GM21717 (cell line): ENCODE data around the gene AMPD2.

ENCODE experiments used
- ATAC-seq: cut with Tn5 transposase; IDR thresholded peaks from one replicate; pipeline ENCODE4 v1.9.1; 2021; ENCODE audit warnings: mild to moderate bottlenecking, moderate library complexity; ENCODE audit not compliant: unreplicated experiment

AMPD2 gene

GRCh38 chr1:109630081-109630897 lies 10.7 kb downstream of the AMPD2 start:
- ATAC-seq, result no peak

- ATAC-seq, result no peak
Measured at GRCh38 chr1:109630898-109631512, 11.4 kb downstream of the AMPD2 start.

- ATAC-seq, result no peak
Measured at GRCh38 chr1:109631513-109632505, 12.2 kb downstream of the AMPD2 start.

DNA sequence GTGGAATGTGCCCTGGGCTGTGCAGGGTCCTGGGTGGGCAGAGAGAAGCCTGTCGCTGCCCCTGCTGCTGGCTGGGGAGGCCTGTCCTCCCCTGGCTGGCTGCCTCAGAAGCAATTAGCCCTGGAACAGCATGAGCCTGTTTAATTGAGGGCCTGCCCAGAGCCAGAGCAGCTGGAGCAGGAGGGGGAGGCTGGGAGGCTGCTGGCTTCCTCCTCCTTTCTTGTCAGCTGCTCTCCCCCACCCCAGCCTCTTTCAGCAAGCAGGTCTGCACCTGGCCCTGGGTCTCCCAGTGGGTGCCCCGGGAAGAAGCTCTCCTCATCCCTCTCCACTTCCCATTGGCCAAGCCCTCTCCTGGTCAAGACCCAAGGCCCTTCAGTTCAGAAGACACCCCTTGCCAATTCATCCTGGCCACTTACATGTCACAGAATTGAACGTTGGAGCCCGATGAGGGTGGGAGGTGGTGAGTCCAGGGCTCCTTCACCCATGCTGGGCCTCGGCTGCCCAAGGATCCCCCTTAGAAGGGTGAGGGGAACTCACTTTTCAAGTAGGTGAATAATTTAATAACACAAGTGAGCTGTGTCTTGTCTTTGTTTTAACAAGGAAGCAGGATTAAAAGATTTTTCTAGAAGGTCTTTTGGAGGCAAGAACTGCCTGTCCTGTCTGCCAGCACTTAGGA lies 13.2 kb downstream of the AMPD2 start:
- no peak for ATAC-seq

GRCh38 chr1:109634292-109634691 lies 14.7 kb downstream of the AMPD2 start:
- ATAC-seq, result no peak

DNA sequence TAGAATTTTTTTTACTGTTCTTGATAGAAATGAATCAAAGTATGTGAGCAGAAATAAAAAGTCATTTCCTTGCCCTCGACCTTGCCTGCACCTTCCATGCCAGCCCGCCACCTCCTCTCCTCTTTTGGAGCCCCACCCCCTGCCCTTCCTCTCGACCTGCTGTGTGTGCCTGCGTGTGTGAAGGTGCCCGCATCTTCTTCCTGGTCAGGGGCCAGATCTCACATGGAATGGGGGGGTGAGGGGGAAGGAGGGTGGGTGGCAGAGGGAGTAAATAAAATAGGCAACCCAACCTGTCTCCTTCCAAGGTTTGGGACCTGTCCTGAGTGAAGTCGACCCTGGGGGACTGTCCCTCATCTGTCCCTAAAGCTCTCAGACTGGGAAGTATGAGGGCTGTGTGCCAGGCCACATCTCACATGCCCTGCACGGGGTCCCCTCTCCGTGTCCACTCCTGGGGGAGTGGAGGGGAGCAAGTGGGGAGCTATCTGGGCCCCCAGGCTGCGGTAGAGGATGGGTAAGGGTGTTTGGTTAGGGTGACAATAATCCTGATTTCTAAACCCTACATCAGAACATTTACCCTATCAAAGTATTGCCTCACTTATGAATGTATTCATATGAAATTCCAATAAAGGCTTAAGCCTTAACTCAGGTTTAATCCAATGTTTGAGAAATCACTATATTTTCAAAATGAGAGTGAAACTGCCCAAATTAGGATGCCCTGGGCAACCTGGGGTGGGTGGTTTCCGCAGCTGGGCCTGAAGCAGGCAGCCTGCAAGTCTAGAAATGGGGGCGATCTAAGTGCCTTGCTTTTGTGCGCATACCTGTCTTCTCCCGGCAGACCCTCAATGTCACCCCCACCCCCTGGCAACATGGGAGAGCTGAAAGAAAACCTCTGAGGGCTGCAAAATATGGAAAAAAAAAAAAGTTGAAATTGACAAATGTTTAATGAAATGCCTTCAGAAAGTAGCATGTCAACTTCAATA lies 15.4 kb downstream of the AMPD2 start:
- no peak for ATAC-seq

- no peak for ATAC-seq
Measured at GRCh38 chr1:109635862-109636200, 16.2 kb downstream of the AMPD2 start.

DNA sequence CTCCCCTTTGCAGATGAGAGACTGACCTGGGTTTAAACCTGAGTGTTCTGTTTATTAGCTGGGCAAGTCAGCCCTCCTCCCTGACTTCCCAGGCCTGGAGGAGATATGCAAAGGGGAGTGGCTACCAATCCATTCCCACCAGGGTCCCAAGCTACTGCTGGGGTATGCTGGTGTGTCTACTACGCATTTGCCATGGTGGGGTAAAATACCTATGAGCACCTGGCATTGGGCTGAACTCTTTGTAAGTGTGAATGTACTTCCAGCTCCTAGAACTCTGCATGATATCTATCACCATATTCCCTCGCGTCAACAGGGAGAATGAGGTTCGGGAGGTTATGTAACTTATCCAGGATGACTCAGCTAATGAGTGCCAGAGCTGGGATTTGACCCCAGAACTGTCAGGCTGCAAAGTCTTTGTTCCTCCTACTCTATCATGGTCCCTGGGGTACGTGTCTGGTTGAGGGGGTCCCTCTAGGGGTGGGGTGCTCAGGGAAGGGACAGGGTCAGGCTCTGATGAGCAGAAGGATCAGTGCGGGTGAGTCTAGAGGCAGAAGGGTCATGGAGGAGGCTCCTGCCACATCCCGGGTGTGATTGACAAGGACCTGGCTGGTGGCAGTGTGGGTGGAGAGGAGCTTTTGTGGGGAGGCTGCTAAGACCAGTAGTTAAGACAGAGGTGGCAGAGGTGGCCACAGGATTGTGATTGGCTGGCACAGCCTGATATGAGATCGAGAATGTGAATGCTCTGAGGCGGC lies 16.7 kb downstream of the AMPD2 start:
- no peak for ATAC-seq

- no peak for ATAC-seq
Measured at GRCh38 chr1:109637446-109637845, 17.8 kb downstream of the AMPD2 start.

GRCh38 chr1:109639063-109639840 lies 19.6 kb downstream of the AMPD2 start:
- ATAC-seq, result no peak

- ATAC-seq, result no peak
Measured at GRCh38 chr1:109639841-109640184, 20.2 kb downstream of the AMPD2 start.

GRCh38 chr1:109640285-109640865 lies 20.7 kb downstream of the AMPD2 start:
- ATAC-seq, result peak; percentile 56

- no peak for ATAC-seq
Measured at GRCh38 chr1:109641078-109641740, 21.6 kb downstream of the AMPD2 start.

GRCh38 chr1:109641861-109642260 lies 22.2 kb downstream of the AMPD2 start:
- no peak for ATAC-seq

DNA sequence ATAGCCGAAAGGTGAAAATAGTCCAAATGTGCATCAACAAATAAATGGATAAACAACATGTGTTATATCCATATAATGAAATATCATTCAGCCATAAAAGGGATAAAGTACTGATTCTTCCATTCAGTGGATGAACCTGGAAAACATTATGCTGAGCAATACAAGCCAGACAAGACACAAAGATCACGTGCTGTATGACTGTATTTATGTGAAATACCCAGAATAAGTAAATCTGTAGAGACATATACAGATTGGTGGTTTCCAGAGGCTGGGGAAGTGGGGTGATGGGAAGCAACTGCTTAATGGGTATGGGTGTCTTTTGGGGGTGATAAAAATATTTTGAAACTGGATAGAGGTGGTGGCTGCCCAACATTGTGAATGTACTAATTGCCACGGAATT lies 23.0 kb downstream of the AMPD2 start:
- ATAC-seq, result no peak

DNA sequence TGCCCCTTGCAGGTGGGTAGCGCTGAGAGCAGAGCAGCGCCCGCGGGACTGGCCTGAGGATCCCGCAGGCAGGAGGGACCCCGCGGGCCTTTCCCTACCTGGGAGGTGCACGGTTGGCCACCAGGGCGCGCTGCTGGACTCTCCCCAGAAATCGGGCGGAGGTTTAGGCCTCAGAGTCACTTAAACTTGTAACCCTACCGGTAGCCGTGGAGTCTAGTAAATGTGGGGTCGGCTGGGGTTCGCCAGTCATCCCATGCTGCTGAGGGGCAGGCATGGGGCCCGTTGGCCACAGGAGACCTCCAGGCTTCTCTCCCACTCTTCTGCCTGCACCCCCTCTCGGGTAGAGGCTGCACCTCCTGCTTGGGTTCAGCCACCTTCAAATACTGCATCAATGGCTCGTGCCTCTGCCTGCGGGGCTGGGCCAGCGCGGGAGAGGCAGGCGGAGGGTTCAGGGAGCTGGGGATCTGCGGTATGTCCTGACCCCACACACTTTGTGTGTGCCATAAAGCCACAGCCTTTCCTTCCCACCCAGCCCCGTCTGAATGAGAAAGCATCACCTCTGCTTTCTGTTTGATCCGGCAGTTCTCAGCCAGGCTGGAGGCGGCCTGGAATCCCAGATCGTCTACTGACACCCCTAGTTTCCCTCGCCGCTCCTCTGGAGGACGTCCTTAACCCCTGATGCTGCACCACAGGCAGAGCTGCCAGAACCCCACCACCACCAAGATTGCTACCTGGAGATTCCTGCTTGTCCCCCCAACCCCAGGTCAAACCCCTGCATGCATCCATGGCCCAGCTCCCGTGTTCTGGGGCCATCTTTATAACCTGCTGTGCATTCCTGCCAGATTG lies 24.0 kb downstream of the AMPD2 start:
- ATAC-seq, result peak; percentile 81

DNA sequence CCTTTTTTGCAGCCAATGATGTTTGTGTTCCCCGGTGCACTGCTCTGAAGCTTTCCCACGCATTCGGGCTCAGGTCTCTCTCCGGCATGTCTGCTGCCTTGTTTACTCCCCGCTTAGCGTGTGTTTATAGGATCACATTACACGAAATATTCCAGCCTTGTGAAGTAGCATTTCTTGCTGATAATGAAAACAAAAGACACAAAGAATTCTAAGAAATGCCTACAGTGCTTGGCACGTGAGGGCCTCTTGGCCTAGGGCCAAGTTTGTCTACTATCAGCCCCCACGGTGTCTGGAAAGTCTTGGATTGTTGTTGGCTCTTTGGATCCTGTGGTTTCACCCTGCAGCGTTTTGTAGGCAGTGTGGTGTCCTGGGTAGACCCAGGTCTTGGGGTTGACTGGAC lies 25.0 kb downstream of the AMPD2 start:
- no peak for ATAC-seq
